HG03575 (cell line): ENCODE results near the gene LMCD1.
"Not testable (repeated sequence)": the region's sequence is repeated elsewhere in the genome, so short reads cannot be mapped to it uniquely, and the experiment has no call there.

Experiments used
- ATAC-seq: cut with Tn5 transposase; IDR thresholded peaks from one replicate; pipeline ENCODE4 v1.9.1; 2021; ENCODE audit not compliant: unreplicated experiment, insufficient number of reproducible peaks, low FRiP score; ENCODE audit errors: extremely low read depth

The LMCD1 gene

DNA sequence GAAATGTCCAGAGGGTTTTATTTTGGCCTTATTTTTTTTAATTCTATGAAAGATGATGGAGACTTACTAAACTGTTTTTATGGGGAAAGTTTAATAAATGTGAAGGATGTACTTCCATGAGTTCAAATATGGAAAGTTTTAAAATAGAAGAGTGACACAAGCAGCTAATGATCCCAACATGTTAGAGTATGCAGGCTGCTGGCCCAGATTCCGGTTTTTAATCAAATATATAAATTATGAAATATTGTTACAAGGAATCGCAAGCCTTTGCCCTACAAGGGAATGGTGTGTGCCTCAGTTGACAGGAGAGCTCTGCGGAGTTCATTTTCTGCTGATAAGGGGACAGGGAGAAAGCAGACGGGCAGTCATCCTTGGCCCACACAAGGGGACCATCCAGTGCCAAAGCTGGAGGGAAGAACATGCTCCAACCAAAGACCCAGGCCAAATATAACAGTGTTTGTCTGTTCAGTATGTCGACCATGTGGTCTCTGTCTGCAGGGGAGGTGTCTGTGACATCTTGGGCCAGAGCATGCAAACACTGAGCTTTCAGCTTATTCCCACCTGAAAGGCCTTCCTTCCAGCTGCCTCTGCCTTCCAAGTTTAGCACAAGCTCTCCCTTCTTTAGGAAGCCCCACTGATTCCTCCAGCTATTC, 73.2 kb downstream of the LMCD1 start:
- no peak for ATAC-seq

- ATAC-seq, result no peak
Observed at GRCh38 chr3:8575364-8576104, 73.9 kb downstream of the LMCD1 start.

- no peak for ATAC-seq
Observed at GRCh38 chr3:8576436-8576835, 74.8 kb downstream of the LMCD1 start.

- ATAC-seq, result no peak
Observed at GRCh38 chr3:8576841-8577571, 75.4 kb downstream of the LMCD1 start.

GRCh38 chr3:8578282-8578681, 76.7 kb downstream of the LMCD1 start:
- ATAC-seq, result no peak

DNA sequence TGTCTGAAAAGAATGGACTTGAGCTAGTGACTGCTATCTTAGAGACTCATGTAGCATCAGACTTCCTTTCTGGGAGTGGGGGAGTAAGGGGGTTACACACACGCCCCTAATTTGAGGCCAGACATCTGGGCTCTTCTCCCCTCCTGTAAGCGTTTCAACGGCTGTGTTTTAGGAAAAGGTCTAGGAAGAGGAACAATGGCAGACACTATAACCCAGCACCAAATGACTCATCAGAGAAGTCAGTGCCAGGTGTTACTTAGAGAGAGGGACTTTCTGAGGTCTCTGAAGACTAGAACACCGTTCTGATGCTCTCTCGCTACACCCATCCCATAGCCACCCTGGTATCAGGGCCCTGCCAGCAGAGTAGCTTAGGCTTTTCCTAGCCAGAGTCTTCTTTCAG, 77.5 kb downstream of the LMCD1 start:
- ATAC-seq, result peak; percentile 92

GRCh38 chr3:8579943-8580342, 78.3 kb downstream of the LMCD1 start:
- ATAC-seq, result no peak

DNA sequence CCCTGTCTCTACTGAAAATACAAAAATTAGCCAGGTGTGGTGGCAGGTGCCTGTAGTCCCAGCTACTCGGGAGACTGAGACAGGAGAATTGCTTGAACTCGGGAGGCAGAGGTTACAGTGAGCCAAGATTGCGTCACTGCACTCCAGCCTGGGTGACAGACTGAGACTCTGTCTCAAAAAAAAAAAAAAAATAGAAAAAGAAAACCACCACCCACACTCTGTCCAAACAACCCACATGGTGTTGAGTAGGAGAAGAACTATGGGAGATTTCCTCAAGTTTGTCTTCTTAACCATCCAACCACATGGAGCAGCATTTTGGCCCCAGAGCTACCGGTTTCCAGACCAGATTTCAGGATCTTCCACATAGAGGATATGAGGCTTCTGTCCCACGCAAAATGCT, 78.8 kb downstream of the LMCD1 start:
- ATAC-seq, result not testable (repeated sequence)

DNA sequence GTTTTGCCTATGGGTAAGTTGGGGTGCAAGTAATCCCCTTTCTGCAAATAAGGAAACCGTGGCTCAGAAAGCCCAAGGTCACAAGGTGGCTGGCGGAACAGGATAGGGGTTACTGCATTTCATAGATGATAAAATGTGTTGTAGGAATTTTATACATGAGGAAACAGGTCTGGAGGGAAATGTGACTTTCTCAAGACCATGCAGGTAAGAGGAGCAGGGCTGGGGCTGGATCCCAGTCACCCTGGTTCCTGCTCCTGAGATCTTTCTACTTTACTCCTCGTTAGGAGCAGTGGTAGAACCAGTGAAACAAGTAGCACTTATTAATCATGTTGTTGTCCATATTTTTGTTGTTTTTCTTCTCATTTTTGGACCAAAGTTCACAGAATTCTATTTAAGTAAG, 79.8 kb downstream of the LMCD1 start:
- ATAC-seq, result no peak

DNA sequence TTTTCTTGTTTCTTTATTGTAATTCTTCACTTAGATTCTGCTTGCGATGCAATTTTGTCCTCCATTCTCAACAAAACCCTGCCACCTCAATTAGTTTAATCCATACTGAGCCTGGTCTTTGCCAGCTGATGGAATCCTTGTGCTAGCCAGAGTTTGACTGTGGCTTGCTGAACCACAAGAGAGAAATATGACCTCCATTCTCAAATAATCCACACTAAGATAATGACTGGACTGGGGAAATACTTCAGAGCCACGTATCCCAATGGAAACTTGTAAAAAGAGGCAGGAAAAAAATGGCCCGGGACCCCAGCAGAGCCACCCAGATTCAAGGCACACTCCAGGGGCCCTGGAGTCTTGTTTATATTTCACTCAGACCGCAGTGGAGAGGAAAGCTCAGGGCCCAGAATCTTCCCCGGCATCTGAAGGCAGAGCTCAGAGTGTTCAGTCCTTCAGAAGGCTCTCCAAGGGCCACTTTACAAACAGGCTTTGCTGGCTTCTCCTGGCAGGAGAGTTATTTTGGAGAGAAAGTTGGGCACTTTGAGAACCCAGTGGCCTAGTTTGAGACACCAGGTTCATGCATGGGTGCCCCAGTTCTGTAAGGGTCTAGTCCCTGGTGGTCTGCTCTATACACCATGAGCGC, 80.3 kb downstream of the LMCD1 start:
- ATAC-seq, result no peak

DNA sequence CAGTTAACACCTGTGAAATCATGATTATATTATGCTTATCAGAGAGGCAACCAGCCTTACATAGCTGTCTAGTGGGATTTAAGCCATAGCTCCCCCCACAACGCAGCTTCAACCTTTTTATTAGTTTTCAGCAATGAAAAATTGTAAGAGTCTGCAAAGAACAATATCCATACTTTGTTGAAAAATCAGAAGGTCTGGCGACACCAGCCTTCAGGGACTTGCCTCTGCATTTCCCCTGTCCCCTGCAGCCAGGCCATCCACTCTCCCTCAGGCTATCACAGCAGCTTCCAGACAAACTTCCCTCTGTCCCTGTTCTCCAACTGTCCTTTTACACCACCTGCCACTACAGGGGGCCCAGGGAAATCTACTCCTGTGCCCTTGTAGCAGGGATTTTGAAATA, 83.0 kb downstream of the LMCD1 start:
- no peak for ATAC-seq

GRCh38 chr3:8589880-8590556, 88.4 kb downstream of the LMCD1 start:
- no peak for ATAC-seq

DNA sequence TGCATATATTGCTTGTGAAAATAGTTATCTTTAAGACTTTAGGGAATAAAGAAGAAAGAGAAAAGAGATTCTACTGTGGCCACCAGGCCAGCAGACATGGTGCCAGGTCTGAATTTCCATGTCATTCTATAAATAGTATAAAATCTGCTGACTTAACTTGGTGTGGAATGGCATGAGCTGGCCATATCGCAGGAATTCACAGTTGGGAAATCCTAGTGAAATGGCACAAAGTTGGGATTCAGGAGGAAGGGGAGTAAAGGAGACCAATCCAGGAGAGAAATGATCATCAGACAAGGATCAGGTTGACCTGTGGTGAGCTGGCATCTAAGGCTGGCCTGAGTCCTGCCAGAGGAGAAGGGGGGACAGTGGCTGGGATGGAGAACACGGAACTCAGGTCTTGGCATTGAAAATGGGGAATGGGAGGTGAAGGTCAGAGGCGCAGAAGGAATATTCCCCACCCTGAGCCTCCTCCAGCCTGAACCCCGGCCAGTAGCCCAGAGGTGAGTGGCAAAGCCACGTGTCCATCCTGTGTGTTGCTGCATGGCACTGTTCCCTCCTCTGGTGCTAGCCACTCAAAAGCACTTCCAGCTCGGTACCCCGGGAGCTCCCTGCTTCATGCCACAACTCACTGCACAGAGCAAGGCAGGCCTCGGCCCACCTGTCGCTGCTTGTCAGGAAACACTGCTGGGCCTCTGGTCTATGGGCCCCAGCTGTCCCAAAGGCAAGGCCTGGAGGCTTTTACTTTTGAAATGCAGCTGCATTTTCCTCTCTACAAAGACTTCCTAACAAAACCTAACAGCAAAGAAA, 91.6 kb downstream of the LMCD1 start:
- no peak for ATAC-seq

DNA sequence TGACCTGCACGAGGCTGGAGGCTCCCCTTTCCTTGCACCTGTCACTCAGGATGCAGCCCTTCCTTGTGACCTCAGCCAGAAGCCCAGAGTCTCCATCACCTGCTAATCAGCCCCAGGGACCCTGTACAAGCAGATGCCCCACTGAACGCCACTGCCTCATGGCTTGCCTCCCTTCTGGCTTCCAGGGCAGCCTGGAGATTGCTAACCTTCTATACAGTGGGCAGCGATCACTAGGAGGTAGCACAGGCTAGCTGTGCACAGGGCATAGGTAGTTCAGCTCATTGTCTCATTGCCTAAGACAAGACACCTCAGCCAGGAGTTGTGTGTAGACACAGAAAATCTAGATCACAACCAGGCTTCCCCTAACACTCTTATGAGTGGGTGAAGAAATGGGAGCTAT, 93.6 kb downstream of the LMCD1 start:
- ATAC-seq, result no peak

GRCh38 chr3:8595695-8596115, 94.1 kb downstream of the LMCD1 start:
- ATAC-seq, result no peak

DNA sequence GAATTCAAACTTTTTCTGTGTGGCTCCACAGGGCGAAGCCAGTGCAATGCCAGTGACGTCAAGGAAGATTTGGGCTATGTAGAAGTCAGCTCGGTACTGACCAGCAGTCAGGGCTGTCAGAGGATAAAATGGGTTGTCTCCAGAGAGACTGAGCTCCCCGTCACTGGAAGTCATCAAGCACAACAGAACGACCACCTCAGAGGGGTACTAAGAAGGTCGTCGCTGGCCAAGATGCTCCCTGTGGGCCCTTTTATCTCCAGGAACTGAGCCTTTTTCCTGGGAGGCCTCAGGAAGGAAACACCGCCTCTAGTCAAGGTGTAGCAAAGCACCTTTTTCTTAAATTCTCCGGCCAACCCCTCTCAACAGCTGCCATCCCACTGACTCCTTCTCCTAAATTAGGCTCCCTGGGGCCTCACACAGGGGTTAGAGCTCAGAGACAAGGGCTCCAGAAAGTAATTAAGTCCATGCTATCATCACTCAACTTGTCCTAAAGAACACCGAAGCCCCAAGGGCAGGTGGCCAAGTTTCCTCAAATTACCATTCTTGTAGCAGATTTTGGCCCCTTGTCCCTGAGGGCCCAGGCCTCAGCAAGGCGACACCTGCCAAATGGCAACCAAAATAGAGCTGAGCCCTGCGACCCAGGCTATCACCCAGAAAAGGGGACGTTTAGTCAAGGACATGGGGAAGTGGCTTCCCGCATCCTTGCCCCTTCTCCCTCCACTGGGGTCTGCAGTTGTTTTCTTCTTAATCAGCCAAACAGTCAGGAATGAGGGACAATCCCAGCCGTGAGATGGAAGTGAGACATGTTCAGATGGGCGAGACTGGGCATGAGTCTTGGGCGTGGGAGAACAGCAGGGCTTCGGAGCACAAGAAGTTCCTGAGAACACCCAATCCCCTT, 94.9 kb downstream of the LMCD1 start:
- ATAC-seq, result no peak

DNA sequence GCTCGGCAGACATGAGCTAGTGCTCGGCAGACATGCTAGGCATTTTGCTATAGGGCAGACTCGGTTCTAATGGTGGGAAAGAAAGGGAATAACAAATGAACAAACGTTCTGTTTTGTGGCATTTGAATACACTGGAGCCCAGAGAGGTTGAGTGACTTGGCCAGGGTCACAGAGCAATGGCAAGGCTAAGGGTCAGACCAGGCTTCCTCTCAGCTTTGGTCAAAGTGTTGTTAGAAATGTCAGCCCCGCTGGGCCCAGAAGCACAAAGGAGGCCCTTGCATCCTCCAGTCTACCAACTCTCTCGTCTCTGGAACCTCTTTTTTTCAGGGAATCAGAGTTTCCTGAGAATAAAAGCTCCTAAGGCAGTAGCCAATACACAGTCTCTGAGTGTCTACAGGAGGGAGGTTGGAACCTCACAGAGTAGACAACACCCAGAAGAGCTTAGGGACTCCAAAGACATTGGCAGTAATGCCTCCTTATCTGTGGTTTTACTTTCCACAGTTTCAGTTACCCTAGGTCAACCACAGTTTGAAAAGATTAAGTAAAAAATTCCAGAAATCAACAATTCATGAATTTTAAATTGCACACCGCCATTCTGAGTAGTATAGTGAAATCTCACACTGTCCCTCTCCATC, 95.7 kb downstream of the LMCD1 start:
- no peak for ATAC-seq
